GM21619 (cell line): ENCODE measurements around the gene SENP1.

ENCODE experiments used
- ATAC-seq: cut with Tn5 transposase; IDR thresholded peaks from one replicate; pipeline ENCODE4 v1.9.1; 2021; ENCODE audit not compliant: unreplicated experiment

SENP1 gene

DNA sequence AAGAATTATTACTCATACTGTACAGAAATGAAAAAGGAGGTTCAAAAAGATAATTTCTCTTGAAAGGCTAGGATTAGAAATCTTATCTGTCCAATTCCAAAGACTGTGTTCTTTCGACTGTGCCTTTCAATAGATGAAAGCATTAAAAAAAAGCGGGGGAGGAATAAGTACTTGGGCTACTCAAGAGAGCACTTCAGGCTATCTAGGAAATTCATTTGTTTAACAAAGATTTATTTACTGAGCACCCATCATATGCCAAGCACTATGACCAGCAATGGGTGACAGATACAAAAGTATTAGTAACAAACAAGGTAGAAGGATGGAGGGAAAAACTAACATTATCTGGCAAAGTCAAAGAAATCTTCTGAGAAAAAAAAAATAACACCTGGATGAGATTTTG lies 37.4 kb downstream of the SENP1 start:
- no peak for ATAC-seq

DNA sequence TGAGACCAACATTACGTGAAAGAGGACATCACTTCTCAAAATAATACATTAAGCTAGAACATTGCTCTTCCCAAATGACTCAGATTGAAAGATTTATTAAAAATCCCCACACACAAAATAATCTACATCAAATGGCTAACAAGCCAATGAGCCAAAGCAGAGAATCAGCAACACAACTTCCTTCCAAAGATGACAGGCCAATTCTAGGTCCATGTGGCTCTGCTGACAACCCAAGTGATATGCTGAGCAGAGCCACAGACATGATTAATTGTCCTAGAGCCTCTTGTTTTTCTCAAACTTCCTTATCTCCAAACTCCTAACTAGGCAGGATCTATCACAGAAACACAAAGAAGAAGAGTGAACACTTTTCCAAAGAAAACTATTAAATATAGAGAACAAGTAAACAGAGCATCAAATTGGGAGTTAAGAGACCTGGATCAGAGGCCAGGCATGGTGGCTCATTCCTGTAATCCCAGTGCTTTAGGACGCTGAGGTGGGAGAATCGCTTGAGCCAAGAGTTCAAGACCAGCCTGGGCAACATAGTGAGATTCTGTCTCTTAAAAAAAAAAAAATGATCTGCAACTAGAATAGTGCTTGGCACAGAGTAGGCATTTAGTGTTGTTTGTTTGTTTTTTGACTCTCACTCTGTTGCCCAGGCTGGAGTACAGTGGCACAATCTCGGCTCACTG lies 38.5 kb downstream of the SENP1 start:
- no peak for ATAC-seq

DNA sequence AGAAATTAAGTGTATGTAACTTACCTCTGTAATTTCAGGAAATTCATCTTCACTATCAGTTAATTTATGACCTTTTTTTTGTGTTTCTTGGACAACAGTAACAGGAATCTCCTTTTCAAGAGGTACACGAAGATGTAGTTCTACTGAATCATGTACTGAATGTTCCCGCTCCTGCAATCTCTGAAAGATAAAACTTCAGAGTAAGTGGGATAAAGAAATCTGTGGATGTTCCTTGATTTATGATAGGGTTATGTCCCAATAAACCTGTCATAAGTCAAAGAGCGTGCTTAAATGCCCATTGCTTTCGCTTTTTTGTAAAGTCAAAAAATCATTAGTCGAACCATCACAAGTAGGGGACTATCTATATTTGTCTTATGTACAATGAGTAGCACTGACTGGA lies 40.8 kb downstream of the SENP1 start:
- ATAC-seq, result no peak

DNA sequence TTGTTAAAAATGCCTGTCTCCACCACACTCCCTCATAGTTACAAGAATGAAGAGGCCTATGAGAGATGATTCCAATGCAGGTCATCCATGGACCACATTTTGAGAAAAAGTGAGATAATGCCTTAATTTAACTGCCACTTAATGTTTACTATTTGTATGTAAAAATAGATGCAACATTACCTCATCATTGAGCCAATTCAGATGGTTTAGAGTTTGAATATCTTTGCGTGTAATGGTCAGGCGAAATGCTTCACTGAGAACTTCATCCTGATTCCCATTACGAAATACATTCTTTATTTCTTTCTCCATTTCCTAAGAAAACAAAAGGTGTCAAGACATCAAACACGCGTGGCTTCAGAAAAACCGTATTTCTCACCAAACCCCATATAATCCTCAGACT lies 42.3 kb downstream of the SENP1 start:
- ATAC-seq, result no peak

DNA sequence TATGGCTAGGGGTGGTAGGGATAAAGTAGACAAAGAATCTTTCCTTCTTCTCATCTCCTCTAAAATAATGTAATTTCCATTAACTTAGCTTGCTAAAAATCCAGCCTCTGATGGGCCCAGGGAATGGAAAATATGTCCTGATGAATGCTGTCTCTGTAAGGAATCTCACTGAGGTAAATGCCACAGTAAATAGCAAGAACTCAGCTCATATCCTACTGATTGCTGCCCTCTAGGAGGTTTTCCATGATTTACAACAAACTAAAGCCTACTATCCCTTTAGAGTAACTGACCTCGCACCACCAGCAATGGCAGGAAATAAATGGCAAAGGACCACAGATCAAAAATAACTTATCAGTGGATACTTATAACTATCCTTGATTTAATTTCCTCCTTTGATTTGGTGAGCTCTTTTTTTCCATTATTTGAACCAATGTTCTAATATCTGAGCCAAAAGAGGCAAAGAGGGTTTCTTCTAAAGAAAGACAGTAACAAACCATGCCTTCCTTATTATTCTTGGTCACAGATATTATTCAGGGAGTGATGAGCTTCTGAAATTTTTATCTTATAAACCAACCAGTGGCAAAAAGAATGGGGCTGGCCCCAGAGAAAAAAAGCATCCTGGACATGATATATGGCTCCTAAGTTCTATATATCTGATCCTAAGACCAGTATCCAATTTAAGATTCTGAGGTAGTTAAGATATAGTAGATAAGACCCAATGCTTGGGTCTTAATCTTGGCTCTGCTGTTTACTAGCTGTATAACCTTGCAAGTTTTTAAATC lies 43.8 kb downstream of the SENP1 start:
- ATAC-seq, result no peak

DNA sequence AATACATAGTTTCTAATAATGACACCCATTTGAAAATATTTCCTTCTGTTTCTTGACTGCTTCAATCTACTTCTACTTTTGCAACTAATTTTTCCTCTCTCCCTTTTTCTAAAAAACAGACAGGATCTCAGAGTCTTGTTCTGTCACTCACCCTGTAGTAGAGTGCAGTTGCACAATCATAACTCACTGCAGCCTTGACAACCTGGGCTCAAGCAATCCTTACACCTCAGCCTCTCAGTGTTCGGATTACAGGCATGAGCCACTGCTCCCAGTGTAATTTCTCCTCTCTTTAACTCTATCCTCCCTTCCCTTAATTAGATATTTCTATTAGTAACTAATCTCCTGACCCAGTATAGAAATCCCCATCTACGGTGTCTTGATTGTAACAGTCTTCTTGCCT lies 45.4 kb downstream of the SENP1 start:
- ATAC-seq, result no peak

DNA sequence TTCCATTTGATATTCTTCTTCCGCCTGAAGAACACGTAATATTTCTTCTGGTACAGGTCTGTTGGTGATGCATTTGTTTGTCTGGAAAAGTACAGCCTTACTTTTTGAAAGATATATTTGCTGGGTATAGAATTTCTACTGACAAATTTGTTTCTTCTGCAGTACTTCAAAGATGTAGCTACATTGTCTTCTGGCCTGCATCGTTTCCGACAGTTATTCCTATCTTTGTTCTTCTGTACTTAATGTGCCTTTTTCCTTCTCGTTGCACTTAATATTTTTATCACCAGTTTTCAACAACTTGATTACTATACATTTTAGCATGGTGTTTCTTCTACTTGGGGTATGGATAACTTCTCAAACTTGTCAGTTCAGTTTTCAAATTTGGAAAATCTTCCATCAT lies 47.1 kb downstream of the SENP1 start:
- no peak for ATAC-seq

DNA sequence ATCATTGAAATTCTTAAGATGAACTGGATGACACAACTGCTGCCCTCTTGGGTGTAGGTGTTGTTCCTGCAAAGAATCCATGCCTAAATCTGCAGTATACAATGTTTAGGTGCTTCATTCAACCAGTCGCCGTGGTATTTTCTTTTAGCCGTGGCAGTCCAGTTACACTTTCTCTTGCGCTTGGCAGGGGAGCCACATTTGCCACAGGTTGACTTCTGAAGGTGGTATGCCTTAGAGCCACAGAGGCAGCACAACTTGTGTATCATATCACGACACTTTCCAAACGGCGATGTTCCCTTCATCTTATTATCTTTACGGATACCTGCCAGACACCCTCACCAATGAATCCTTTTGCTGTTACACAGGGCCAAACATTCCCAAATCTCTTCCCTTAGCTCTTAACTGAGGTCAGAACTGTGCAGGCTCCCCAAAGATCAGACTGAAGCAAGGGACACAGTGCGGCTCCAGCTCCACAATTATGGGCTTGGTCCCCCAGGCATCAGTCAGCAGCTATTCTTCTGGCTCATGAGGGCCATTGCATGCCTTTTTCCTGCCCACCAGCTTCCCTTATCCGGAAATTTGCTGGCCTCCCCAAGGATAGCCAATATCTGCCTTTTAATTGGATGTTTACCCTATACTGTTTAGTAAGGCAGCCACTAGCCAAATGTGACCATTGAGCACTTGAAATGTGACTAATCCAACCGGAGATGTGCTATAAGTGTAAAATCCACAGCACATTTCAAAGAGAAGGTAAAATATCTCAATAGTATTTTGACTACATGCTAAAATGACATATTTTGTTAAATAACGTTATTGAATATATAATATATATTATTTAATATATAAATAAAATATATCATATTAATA lies 50.7 kb downstream of the SENP1 start:
- no peak for ATAC-seq

DNA sequence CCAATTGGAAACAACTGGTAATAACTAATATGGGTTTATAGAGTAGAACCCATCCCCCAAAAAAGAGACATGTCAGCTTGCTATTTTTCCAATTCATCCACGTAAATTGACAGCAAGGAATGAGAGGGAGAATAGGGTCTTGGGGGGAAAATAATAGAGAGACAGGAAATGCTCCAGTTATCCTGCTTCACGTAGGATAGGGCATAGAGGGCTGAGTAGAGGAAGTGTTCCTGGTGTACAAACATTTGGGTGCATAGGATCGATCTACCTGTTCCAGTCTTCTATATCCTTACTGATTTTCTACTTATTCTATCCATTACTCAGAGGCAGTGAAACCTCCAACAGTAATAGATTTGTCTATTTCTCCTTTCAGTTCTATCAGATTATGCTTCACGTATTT lies 52.0 kb downstream of the SENP1 start:
- no peak for ATAC-seq

DNA sequence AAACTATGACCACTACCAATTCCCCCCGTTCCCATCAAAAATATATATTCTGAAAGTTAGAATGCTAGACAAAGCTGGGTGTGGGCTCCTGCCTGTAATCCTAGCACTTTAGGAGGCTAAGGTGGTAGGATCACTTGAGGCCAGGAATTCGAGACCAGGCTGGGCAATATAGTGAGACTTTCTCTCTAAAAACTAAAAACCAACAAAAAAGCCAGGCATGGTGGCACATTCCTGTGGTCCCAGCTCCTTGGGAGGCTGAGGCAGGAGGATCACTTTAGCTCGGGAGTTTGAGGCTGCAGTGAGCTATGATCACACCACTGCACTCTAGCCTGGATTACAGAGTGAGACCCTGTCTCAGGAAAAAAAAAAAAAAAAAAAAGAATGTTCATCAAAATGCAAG lies 52.8 kb downstream of the SENP1 start:
- ATAC-seq, result no peak

DNA sequence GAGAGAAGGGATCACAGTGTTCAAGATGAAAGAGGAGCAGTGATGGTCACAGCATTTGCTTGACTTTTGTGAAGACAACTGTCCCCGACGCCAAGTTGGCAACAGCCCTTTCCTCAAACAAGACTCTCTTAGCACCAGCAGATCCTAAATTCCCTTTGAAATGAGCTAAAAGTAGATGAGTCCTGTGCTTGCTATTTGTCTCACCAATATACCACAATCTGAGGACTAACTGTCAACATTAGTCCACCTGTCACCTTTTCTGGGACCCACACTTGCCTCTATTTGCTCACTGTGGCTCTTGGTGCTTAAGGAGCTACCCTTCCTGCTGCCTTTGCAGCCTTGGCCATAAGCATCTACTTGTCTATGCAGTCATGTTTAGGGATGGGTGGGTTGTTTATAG lies 54.2 kb downstream of the SENP1 start:
- ATAC-seq, result no peak

DNA sequence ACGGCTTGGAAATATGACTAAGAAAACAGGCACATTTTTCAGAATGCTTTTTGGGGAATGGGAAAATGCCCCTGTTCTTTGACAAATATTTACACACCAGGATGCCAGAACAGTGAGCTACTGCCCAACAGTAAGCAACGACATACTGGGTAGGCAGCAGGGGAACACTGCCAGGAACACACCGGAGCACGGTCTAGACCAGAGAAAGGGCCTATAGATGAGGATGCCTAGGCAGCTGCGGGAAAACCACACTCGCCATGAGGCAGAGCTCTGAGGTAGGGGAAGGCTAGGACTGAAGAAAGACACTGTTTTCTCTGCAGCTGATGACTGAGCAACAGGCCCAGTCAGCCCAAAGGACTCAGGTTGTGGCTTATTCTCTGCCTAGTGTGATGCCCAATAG lies 55.7 kb downstream of the SENP1 start:
- ATAC-seq, result no peak

DNA sequence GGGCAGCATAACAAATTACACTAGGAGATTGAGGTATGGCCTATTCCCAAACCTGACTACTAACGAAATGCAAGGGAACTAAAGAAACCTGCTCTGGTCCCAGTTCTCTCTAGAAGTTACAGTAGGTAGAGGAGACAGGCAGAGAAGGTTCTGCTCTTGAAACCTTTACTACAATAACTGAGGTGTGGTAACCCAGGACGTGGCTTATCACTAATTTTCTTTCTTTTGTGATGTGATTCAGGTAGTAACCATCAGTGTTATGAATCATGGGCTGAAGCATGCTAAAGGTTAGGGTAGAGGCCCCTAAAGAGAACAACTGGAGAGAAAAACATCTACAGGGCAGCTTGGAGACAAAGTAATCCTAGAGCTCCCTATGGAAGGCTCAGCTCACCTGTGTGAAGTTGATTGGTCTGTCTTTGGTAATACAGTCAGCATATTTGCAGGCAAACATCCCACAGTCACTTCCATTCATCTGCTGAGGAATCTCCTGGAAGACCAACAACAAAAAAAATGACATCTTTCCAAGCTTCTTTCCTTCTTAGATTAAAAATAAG lies 59.8 kb downstream of the SENP1 start:
- no peak for ATAC-seq

DNA sequence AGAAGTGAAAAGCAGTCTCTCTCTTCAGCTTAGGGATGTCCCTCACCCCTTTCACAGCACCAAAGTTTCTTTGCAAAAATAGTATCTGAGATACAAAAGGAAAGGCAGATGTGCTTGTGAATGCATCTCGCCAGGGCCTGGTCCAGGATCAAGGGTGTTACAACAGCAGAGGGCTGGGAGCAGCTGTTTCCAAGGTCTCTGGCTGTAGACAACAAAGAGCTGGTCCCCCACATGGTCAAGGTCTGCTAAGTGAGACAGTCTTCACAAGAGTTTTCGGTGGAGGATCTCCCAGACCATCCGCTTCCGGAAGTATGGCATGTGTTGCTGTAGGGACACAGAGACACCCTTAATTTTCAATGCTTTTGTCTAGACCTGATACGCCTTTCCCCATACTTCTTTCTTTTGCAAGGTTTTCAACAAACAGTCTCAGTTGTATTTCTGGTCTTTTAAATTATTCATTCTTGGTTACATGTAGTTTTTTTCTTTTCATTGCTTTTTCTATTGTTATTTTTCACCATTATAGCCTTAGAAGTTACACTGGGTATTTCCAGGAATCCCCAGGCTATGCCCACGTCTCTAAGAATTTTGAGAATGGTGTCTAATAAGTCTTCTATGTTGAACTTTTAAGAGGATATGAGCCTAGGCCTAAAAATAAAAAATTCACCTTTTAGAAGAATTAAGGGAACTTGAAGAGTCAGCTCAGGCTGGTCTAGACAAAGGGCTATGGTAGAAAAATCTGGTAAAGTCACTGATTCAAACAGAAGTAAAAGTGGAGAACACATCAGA lies 60.6 kb downstream of the SENP1 start:
- ATAC-seq, result no peak

DNA sequence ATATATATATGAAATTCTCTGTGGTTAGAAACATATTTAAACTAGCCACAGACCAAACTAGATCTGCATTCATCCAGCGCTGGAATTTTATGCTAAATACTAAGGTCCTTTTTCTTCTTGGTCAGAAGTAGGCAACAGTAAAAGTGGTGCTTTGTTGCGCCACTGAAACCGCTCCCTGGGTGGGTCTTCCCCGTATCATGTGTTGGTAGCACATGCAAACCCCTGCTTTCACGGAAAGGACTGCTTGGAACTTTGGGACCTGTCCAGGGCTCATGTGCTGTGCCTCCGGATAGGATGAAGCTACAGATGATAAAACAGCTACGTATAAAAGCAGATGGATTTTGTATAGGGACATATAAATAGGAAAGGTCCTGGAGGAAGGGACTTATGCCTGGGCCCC lies 61.5 kb downstream of the SENP1 start:
- ATAC-seq, result no peak

DNA sequence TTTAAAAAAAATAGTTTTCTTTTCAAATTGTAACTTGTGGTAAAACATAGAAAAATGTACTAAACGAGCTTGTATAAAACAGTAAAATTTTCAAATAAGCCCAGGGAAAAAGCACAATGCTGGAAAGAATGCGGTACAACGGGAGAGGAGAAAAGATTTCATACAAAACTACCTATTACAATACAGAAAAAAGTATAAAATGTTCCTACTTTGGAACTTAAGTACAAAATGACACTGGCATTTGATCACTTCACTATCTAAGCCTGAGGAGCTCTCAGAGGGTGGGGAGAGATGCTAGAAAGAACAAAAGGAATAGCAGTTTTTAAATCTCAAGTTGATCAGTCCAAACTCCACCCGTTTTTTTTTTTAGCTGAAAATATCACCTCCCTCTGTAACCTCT lies 62.1 kb downstream of the SENP1 start:
- ATAC-seq, result no peak

DNA sequence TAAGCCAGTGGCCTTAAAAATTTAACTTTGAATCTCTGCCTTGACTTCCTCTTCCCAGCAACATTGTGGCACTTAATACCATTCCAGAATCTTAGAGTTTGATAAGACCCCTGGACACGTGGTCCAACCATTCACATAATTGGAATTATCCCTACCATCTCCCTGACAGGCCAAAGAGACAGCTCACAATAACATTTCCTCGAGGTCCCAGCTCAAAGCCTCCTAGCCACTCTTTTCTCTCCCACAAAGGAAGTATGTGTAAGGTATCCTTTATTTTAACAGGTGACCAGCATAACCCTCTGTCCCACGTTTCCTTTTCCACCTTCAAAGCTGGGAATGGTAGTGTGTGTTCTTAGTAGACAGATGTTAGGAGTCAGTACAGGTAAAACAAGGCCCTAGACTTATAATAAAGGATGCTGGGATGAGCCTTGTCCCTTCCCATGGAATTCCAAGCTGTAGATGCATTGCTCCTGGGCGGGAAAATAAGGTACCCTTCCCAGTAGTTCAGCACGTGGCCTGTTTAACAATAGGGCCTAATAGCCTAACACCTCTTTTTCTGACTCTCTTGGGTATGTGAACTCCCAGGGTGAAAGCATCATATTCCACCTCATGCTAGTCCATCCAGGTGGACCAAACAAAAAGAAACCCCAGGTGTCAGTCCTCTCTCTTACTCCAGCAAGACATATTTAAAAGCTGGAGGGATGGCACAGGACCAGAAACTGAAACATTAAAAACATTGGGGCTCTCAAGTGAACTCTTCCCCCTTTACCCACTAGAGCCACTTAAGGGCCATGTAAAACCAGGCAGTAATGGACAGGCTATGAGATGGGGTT lies 64.1 kb downstream of the SENP1 start:
- no peak for ATAC-seq

DNA sequence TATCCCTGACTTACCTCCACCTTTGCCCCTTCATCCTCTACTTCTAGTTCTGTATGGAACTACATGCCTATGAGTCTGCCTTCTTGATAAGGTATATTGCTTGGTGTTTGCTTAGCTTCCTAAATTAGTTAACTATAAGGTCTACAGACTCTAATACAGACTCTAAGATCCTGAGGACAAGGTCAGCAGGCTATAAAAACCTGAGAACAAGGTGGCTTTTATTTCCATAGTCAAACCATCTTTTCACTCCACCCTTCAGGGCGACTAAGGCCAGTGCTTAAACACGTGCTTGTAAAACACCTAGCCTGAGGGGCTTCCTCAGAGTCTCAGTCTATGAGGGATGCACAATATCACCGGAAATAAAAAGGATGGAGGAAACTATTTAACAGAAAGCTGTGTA lies 65.5 kb downstream of the SENP1 start:
- no peak for ATAC-seq

DNA sequence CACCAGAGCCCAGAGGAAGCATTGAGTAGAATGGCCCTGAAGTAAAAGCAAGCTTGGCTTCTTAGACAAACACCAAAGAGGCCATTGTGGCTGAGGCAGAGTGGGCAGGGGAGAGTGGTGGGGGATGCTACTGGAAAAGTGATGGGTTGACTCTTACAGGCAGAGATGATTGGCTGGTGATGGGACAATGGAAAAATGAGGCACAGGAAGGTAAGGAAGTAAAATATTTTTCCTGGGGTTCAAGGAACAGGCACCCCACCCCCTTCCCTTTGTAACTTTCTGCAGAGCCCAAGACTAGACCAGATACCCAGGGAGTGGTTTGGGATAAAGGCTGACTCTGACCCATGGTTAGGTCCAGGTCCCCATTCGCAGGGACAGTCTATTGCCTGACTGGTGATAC lies 66.7 kb downstream of the SENP1 start:
- ATAC-seq, result no peak

DNA sequence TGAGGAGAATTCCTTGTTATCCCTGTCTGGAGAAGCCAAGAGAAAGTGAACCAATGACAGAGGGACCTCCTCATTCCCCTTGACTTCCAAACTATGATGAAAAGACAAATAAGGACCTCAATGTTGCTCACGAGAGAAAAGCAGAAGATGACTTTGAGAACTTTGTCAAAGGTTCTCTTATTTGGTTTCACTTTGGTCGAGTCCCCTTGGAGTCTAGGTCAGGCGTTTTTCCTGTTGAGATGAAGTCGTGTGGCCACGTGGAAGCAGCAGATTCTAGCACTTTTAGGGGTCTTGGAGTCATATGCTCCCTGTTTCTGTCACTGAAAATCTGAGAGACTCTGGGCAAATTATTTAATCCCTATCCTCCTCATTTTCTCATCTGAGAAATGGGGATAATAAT lies 67.8 kb downstream of the SENP1 start:
- no peak for ATAC-seq
